GM21526 (cell line): Measurements from ENCODE around the gene NCOA1.

Experiments used
- ATAC-seq: cut with Tn5 transposase; IDR thresholded peaks from one replicate; pipeline ENCODE4 v1.9.1; 2021; ENCODE audit warnings: moderate library complexity; ENCODE audit not compliant: unreplicated experiment, low FRiP score

NCOA1 gene

DNA sequence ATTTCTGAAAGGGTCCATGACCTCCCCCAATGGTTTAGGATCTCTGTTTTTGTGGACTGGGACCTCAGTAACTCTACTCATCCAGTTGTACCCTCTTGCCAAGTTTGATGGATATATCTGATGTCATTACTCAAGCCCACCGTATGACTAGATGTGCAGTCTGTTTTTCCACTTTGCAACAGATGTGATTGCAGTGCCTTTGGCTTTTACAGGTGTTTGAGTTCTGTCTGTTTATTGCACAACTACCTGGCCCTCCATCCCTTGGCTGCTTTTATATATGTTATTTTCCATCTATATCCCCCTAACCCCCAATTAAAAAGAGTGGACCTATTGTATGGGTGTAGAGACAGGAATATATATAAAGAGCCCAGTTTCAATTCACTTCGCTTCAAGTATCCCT lies 10.8 kb downstream of the NCOA1 start:
- no peak for ATAC-seq

DNA sequence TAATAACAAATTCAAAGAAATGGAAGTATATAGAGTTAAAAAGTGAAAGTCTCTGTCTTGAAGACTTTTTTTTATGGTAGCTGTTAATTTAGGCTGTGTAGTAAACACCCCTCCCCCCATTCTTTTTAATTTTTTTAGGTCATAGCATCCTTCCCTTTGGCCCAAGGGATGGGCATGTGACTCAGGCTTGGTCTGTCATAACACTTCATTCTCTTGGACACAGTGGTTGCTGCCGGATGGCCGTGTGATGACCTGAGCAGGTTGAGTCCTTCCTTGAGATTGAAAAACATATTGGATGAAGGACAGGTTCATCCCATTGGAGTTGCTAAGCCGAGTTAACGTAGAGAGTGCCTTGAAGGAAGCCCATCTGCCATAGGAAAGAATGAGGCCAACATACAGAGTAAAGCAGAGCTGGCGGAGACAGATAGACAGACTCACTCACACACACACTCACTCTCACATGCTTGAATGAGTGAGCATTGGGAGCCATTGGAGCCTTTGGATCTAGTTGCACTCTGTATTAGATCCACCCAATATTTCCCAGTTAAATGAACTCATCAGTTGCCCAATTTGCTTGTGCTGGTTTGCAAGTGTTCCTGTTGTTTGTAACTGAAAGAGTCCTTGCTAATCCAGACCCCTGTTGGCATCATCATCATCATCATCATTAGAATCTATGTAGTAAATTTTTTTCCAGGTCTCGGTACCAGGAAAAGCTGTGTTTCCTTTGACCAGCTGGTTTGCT lies 14.7 kb downstream of the NCOA1 start:
- no peak for ATAC-seq

DNA sequence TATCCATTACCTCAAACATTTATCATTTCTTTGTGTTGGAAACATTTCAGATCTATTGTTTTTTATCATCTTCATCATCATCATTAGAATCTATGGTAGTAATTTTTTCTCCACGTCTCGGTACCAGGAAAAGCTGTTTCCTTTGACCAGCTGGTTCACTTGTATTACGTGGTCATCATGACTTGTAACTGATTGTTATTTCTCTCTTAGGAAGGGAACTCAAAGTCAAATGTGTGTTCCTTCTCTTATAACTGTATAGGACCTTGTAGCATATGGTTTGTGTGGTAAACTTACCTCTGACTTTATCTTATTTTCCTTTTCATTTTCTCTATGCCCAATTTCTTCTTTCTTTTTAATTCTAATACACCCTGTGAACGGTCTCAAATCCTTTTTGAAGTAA lies 16.5 kb downstream of the NCOA1 start:
- ATAC-seq = no peak

DNA sequence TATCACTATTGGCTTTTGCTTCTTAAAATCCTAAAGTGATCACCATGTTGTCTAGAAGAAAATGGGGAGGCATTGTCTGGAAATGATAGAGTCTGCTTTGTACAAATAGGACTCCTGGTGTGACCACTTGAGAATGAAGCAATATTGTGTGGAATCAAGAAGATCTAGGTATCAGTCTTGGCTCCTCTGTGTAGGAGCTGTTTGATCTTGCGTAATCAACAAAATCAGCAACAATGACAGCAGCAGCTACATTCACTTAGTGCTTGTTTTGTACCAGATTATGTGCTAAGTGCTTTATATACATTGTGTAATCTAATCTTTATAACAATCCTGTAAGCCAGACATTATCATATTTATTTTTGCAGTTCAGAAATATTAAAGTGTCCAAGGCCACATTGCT lies 17.8 kb downstream of the NCOA1 start:
- no peak for ATAC-seq

DNA sequence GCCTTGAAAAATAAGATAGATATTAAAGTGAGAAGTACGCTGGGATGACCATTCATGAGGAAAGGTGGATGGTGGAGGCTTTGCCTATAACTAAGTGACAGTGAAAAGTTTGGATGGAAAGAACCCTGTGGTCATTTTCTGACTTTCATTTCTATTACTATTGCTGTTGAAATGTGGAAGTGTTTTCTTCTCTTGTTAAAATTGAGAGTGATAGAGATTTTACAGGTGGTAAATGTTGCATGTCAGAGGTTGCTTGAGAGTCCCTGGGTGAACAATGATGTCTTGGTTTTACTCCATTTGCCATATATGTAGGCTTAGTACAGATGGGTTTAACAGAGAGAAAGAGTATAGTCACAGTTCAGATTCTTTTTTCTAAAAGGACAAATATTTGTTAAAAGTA lies 18.4 kb downstream of the NCOA1 start:
- ATAC-seq = peak; percentile 74

DNA sequence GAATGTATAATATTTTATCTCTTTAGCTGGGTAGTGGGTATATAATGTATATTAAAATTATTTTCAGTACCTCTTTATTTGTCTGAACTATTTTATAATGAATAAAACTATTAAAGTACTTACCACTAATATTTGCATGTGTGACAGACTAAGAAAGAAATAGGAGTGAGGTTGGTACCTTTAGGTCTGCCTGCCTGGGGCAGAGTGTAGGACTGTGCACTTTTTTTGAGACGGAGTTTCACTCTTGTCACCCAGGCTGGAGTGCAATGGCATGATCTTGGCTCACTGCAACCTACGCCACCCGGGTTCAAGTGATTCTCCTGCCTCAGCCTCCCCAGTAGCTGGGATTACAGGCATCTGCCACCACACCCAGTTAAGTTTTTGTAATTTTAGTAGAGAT lies 18.8 kb downstream of the NCOA1 start:
- peak; percentile 48 for ATAC-seq

DNA sequence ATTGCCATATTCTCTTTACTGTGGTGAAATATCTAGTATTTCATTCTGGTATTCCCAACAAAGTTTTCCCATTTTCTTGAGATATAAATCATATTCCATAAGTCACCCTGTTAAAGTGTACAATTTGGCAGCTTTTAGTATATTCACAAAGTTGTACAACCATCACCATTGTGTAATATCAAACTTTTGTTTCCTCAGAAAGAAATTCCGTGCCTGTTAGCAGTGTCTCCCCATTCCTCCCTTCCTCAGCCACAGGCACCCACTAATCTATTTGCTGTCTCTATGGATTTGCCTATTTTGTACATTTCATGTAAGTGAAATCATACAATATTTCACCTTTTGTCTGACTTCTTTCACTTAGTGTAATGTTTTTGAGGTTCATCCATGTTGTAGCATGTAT lies 19.7 kb downstream of the NCOA1 start:
- ATAC-seq = no peak

DNA sequence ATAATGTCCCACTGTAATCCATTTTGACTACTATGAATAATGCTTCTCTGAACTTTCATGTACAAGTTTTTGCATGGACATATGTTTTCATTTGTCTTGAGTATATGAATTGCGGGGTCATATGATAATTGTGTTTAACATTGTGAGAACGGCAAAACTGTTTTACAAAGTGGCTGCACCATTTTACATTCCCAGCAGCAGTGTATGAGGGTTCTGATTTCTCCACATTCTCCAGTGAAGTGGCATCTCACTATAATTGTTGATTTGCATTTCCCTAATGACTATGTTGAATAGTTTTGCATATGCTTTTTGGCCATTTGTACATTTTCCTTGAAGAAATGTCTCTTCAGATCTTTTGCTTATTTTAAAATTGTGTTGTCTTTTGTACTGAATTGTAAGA lies 20.1 kb downstream of the NCOA1 start:
- no peak for ATAC-seq

DNA sequence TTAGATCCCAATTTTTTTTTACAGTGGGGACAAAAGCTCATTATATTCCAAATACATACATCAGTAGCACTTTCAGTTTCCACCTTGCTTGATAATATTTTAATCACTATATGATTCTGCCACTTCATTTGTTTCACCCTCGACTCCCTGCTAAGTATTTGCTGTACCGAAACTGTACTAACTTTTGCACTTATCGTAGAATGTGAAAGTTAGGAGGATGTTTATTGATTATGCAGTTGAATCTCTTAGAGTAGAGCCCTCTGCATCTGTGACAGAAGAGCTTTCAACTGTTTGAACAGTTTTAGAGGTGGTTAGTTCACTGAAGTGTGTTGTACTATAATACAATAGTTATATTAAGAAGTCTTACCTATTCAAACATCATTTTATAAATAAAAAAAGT lies 20.8 kb downstream of the NCOA1 start:
- no peak for ATAC-seq

DNA sequence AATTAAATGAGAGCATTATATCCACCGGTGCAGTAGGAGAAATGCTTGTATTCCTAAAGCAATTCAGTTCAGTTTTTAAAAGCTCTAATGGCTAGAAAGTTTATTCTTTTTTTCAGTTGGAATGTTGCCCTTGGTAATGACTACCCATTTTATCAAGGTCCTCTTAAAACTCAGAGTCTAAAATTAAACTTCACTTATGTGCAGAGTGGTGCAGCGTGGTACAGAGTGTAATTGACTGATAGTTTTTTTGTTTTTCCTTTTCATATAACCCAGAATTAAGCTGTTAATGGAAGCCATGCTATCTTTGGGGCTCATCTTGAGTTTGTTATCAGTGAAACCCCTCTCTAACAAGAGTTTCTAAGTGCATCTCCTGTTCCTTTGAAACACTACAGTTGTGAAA lies 21.4 kb downstream of the NCOA1 start:
- ATAC-seq = no peak

DNA sequence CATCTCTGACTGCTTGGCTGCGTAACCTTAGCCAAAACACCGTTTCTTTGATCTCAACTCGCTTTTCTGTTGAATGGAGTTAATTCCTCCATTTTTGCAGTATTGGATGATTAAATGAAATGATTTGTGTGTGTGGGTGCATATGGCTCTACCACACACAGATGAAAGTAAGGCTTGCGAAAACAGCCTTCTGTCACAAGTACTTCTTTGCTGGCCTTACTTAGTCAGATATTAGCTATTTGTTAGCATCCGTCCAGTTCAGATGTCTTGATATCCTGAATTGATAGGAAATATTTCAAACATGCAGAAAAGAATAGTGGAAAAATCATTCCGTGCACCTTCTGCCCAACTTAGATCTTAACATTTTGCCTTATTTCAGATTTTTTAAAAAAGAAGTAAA lies 21.8 kb downstream of the NCOA1 start:
- ATAC-seq = no peak

DNA sequence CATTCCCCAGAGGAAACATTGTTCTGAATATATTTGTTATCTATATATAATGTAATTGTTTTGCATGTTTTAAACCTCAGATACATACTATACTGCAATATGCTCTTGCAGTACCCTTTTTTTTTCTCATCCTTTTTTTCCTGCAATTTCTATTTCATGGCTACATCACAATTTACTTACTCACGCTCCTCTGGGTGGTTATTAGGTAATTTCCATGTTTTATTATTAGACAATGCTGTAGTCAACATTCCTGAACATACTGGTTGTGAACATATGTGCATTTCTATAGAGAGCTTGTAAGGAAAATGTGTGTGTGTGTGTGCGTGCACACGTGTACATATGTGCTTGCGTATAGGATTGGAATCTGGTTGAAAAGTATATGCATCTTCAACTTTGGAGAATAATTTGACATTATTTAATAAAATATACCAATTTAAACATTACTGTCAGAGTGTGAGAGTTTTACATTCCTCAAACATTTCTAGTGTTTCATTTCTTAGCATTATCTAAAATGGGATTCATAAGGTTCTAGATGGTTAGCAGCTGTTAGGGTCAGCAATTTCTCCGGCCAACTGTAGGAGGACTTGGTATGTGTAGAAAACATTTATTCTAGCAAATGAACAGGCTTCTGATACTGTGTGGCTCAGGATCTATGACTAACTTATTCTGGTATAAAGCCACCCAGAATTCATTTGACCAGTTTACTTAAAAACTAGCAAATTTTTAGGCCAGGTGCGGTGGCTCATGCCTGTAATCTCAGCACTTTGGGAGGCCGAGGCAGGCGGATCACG lies 22.4 kb downstream of the NCOA1 start:
- no peak for ATAC-seq

DNA sequence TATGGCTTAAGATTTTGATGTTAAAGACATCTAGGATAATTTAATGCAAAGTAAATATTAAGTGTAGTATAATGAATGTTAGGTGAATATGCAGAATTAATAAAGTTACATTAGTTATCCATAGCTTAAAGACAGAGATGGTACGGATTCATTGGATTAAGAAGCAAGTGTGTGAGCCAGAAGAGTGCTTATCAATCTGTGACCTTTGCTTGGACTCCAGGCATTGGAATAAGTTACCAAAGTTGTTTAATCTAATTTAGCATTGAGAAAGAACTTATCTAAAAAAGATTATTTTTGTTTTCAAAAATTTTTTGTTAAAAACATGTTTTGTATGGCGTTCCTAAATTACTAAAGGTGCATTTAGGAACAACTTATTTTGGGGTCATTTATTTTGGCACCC lies 23.8 kb downstream of the NCOA1 start:
- no peak for ATAC-seq

DNA sequence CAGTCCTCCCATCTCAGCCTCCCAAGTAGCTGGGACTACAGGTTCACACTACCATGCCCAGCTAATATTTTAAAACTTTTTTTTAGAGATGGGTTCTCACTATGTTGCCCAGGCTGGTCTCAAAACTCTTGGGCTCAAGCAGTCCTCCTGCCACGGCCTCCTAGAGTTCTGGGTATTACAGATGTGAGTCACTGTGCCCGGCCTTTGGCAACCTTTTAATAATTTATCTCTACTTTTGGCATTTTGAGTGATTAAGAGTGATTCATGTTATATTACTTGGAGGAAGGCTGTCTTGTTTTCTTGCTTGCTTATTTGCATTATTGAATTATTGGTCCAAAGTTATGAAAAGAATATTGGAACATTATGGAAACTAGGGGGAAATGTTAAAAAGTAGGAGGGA lies 24.3 kb downstream of the NCOA1 start:
- no peak for ATAC-seq

DNA sequence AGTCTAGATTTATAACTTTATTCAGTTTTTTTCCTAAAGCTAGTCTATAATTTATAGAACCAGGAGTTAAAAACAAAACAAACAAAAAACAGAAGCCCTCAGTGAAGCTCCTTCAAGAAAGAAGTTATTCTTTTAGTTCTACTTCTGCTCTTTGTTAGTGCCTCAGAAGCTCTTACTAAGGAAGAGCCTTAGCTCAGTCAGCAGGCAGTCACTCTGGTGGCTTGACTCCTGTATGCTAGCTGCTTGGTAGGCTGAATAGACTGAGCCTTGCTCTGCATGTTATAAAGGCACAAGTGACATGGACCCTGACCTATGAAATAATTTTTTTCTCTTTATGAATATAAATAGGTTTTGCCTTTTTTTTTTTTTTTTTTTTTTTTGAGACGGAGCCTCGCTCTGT lies 24.8 kb downstream of the NCOA1 start:
- ATAC-seq = no peak

DNA sequence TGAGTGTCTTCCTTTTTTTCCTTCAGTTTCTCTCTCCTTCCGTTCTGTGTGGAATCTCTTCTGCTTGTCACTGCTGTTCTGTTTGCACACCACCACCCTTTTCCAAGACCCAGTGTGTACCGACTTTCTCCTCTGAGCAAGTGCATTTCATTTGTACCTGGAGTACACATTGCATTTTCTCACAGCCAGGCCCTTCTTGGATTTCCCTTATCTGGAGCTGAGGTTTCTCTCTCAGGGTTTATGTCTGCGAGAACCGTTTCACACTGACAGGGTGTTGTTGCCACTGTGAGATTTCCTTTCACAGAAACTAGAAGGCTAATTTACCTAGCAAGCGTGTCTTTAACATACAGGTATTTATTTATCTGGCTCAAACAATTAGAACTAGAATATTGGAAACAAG lies 26.2 kb downstream of the NCOA1 start:
- no peak for ATAC-seq

DNA sequence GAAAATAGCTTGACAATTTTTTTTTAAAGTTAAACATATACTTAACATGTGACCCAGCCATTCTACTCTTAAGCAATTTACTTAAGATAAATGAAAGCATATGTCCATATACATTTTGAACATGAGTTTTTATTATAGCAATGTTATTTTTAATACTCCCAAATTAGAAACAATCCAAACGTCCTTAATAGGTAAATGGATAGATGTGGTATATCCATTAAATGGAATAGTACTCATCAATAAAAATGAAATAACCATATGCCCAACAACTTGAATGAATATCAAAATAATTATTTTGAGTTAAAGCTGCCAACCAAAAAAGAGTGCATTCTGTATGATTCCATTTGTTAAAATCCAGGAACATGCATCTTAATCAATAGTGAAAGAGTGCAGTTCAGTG lies 29.1 kb downstream of the NCOA1 start:
- no peak for ATAC-seq

DNA sequence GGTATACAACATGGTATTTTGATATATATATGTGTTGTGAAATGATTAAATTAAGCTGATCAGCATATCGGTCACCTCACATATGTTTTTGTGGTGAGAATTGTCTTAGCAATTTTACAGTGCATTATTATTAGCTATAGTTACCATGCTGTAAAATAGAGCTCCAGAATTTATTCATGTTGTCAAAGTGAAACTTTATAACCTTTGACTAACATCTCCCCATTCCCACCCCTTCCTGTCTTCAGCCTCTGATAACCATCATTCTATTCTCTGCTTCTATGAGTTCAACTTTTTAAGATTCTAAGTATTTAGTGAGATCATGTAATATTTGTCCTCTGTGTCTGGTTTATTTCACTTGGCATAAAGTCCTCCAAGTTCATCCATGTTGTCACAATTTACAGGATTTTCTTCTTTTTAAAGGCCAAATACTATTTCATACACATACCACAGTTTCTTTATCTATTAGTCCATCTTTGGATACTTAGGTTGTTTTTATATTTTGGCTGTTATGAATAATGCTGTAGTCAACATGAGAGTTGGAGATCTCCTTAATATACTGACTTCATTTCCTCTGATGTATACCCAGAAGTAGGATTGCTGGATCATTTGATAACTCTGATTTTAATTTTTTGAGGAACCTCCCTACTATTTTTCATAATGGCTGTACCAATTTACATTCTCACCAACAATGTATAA lies 30.3 kb downstream of the NCOA1 start:
- no peak for ATAC-seq

DNA sequence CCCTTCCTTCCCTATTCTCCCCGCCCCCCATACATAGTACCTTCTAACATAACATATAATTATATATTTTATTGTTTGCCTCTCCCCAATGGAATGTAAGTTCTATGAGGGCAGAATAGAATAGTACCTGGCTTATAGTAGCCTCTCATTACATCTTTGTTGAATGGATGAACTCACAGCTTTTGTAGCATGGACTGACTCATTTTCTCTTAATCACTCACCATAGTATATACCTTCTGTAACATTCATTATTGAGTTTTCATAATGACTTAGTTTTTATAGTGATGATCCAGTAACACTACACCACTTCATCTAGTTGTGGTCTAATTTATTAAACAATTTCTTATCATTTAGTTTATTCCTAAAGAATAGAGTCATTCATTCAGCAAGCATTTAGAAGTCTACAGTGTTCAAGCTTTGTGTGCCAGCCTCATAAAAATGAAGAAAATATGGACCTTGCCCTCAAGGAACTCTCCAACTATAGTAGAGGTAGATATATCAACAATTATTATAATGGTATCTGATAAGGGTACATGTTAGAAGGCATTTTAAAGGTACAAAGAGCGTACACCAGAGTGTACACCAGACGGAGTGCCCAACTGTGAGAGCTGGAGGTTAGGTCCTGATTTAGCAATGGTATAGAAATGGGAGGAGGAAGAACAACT lies 31.1 kb downstream of the NCOA1 start:
- ATAC-seq = no peak

DNA sequence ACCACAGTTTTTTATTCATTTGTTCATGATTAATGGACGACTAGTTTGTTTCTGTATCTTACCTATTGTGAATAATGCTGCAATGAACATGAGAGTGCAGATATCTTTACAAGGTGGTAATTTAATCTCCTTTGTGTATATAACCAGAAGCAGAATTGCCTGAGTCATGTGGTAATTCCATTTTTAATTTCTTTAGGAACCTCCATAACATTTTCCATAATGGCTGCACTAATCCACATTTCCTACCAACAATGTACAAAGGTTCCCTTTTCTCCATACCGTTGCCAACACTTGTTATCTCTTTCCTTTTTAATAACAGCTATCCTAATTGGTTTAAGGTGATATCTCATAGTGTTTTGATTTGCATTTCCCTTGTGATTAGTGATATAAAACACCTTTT lies 36.5 kb downstream of the NCOA1 start:
- no peak for ATAC-seq

DNA sequence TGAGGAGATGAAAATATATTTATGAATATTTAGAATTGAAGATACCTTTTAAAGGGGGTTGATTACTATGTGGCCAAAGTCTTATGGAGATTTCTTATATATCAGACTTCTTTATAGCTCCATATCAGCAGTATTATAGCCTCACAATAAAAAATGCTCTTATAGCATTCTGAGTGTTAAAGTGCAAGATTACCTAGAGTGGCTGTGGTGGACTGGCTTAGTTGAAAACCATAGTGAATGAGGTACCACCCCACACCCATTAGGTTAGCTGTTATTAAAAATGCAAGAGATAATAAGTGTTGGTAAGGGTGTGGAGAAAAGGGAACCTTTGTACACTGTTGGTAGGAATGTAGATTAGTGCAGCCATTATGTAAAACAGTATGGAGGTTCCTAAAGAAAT lies 39.7 kb downstream of the NCOA1 start:
- ATAC-seq = no peak
